Glomerular visceral epithelial cell (primary cell): ENCODE results near the gene RGS7.
"Not testable (repeated sequence)": the region's sequence is repeated elsewhere in the genome, so short reads cannot be mapped to it uniquely, and the experiment has no call there.

Experiments used
- DNase-seq: peaks from one replicate; pipeline ENCODE4 v3.0.0-alpha.2; 2016; ENCODE audit errors: extremely low spot score

Gene RGS7

GRCh38 chr1:241272828-241273227 is 84.2 kb downstream of the RGS7 start:
- DNase-seq: no peak

DNA sequence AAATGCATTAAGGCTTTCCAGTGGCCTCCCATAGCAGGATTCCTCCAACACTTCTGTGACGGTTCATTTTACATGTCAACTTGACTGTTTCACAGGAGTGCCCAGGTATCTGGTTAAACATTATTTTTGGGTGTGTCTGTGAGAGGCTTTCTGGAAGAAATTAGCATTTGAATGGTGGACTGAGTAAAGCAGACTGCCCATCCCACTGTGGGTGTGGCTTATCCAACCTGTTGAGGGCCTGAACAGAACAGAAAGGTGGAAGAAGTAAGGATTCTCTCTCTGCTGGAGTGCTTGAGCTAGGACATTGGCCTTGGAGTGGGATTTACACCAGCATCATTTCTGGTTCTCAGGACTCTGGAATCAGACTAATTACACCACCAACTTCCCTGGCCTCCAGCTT is 85.6 kb downstream of the RGS7 start:
- DNase-seq: no peak

DNA sequence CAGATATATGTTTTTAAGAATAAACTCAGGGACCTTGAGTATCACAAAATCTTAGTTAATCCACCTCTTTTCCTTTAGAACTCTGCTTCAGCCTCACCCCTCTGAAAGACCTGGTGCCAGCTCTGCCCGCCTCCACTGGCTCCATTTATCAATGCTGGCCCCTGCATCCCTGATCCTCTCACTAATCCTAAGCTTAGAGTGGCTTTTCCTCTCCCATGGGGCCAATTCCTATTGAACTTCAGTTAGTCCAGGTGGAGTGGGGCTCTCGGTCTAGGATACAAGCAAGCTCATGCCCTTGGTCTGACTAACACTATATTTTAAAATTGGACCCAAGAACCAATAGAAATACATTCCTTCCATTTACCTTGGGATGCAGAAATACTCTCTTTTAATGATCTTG is 87.0 kb downstream of the RGS7 start:
- DNase-seq: no peak

DNA sequence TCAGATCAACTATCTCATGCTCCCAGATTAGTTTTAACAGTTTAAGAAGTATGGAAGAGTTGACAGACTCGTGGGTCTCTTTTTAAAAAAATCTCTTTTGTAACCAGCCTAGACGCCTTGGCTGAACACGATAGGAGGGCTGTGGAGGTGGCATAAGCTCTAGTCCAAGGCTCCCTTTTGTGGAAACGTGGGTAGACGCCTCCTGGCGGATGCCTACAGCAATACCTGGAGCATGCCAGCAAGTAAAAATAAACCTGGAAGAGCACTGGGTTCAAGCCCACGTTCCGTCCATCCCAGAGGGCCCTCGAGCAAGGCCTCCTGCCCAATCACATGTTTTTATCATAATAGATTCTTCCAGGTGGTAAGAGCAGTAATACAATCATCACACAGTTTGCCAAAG is 87.9 kb downstream of the RGS7 start:
- DNase-seq: no peak

DNA sequence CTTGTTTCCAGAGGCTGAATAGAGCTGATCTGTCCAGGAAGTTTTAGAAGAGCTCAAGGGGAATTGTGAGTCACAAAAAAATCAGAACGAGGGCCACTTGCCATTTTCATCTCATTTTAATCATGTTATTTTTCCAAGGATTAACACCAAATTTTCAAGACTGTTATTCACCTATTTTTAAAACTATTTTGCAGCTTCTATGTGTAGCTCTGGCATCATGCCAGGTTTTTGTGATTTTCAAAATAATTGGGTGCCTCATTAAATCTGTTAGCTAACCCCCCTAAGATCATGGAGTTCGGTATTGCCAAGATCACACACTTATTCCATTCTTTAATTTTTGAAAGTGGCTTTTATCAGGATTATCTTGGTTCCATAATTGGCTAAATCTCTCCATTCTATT is 90.9 kb downstream of the RGS7 start:
- no peak for DNase-seq

DNA sequence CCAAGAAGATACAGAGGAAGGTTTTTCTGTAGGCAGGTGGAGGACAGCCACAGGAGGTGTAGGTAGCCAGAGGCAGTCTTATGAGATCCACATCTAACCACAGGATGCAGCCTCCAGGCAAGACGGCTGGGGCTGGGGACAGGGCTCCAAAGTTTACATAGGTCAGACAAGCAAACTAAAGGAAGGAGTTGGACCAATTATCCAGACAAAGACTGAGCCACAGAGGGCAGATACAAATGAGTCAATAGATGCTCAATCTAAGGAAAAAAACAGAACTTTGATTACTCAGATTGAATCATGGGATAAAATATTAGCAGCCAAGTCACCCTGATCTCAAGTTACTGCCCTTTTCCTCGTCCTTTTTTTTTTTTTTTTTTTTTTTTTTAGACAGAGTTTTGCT is 91.6 kb downstream of the RGS7 start:
- DNase-seq: no peak

GRCh38 chr1:241263346-241263745 is 93.7 kb downstream of the RGS7 start:
- DNase-seq: no peak

GRCh38 chr1:241253471-241253870 is 103.5 kb downstream of the RGS7 start:
- no peak for DNase-seq

- DNase-seq: no peak
Measured at GRCh38 chr1:241250465-241250864, 106.5 kb downstream of the RGS7 start.

DNA sequence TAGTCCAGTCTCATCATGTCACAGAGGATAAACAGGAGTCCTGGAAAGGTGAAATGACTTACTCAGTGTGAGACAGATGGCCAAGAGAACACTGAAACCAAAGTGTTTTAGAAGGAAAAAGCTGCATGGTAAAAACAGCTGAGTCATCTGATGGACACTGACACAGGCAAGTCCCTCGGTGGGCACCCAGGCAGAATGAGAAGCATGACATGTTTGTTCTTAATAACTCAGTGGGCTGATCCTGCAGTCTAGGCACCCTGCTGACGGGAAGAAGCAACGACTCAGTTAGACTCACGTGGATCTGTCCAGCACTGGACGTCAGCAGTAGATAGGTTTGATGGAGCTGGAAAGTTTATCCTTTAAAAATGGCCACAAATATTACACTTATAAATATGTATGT is 116.9 kb downstream of the RGS7 start:
- DNase-seq: no peak

DNA sequence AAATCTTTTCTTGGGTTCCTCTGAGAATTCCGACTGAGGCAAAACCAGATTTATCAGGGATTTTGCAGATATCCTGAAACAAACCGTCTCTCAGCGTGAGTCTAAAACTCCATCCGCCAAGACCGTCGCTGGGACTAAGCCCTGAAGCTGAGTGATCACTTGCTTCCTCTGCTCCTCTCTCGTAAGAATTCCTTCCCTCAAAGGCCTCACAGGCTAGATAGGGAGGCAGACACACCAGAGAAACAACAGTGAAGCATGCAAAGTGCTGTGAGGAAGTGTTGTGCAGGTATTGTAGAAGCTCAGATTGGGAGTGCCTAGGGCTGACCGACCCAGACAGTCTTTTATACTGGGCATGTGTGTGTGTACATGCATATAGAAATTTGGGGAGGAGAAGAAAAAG is 119.1 kb downstream of the RGS7 start:
- no peak for DNase-seq

GRCh38 chr1:241235256-241235897 is 121.6 kb downstream of the RGS7 start:
- DNase-seq: no peak

- DNase-seq: no peak
Measured at GRCh38 chr1:241229711-241230110, 127.3 kb downstream of the RGS7 start.

DNA sequence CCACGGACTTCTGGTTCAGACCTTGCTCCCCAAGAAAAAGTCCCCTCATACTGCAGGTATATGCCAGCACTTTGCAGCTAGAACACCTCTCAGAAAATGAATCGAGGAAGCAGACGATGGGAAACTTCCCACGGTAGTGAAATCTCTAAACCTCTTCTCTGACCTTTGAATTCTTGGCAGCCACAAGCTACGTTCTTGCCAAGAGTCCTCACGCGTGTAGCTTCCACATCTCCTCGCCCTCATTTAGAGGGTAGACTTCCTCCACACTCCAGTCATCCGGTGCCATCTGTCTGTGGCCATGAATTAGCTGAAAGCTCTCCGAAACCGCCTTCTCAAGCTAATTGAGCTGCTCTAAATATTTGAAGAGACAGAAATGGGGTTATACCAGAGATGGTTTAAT is 127.8 kb downstream of the RGS7 start:
- DNase-seq: no peak

GRCh38 chr1:241228339-241228738 is 128.7 kb downstream of the RGS7 start:
- DNase-seq: no peak

GRCh38 chr1:241225741-241226140 is 131.3 kb downstream of the RGS7 start:
- no peak for DNase-seq

- not testable (repeated sequence) for DNase-seq
Measured at GRCh38 chr1:241224189-241224588, 132.8 kb downstream of the RGS7 start.

- DNase-seq: not testable (repeated sequence)
Measured at GRCh38 chr1:241222813-241223212, 134.2 kb downstream of the RGS7 start.

- DNase-seq: no peak
Measured at GRCh38 chr1:241221319-241221718, 135.7 kb downstream of the RGS7 start.

DNA sequence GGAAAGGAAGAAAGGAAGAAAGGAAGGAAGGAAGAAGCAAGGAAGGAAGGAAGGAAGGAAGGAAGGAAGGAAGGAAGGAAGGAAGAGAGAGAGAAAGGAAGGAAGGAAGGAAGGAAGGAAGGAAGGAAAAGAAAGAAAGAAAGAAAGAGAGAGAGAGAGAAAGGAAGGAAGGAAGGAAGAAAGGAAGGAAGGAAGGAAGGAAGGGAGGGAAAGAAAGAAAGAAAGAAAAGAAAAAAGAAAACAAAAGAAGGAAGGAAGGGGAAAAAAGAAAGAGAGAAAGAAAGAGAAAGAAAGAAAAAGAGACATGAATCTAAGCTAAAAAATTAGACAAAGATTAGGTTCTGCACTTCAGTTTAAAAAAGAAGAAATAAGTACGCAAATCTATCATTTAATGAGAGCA is 136.1 kb downstream of the RGS7 start:
- DNase-seq: not testable (repeated sequence)

- DNase-seq: no peak
Measured at GRCh38 chr1:241219449-241219848, 137.6 kb downstream of the RGS7 start.

- no peak for DNase-seq
Measured at GRCh38 chr1:241217516-241217915, 139.5 kb downstream of the RGS7 start.

- no peak for DNase-seq
Measured at GRCh38 chr1:241215683-241216082, 141.3 kb downstream of the RGS7 start.

DNA sequence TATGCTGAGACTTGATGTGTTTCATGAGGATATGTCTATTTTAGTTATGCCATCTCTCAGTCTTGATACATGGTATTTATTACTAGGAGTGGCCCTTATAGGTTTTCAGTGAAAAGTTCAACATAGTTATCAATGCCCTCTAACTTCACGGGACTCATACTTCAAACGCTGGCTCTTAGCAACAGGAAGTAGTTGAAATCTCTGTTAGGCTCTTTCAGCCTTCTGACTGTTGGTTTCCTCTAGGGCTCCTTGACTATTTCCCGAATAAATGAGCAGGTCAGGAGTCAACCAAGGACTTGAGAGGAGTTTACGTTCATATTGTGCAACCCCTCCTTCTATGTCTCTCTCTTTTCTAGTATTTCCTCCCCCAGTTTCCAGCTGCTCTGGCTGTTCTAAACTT is 141.8 kb downstream of the RGS7 start:
- no peak for DNase-seq
